Fibroblast of lung (primary cell): ENCODE results near the gene ADAMTS14. TPM values are rescaled to one million over a fixed set of nuclear protein-coding genes. Genes with fewer than 3 reads are reported as not detected.

Source experiments
- DNase-seq, 2 donors: peaks; one replicate each; pipeline versions ENCODE4 v3.0.0 to v3.0.0-alpha.2; 2010; ENCODE audit warnings: low read depth in 2 of 2
- H2AFZ ChIP-seq: 2 replicates; pipeline ENCODE4 v1.5.1; 2012; ENCODE audit warnings: low read length, control low read depth, inconsistent platforms
- H3K27ac ChIP-seq: 2 replicates; pipeline ENCODE4 v1.5.1; 2011; ENCODE audit warnings: low read length, control low read depth; ENCODE audit not compliant: insufficient read depth
- H3K27me3 ChIP-seq: 2 replicates; pipeline ENCODE4 v1.5.1; 2011; ENCODE audit warnings: mild to moderate bottlenecking, low read length; ENCODE audit not compliant: control insufficient read depth, insufficient read depth
- H3K36me3 ChIP-seq: 2 replicates; pipeline ENCODE4 v1.5.1; 2011; ENCODE audit warnings: low read length; ENCODE audit not compliant: control insufficient read depth, insufficient read depth
- H3K4me1 ChIP-seq: 2 replicates; pipeline ENCODE4 v1.5.1; 2011; ENCODE audit warnings: low read length; ENCODE audit not compliant: control insufficient read depth, insufficient read depth; ENCODE audit errors: extremely low read depth
- H3K4me2 ChIP-seq: 2 replicates; pipeline ENCODE4 v1.5.1; 2011; ENCODE audit warnings: low read length, control low read depth; ENCODE audit not compliant: insufficient read depth; ENCODE audit errors: extremely low read depth
- H3K4me3 ChIP-seq, 4 experiments: fragments of 200-600 bp in 1 of 4; sonication (generic) in 1 of 4; replicated peaks in 1 of 4; 2 replicates each; pipeline ENCODE4 v1.5.1; 2011 to 2016; ENCODE audit warnings: low read length in 4 of 4, low read depth in 3 of 4, mild to moderate bottlenecking in 3 of 4, control low read depth in 2 of 4, inconsistent platforms in 1 of 4, mixed read lengths in 1 of 4; ENCODE audit not compliant: insufficient read depth in 1 of 4; ENCODE audit errors: control extremely low read depth in 1 of 4
- H3K79me2 ChIP-seq: 2 replicates; pipeline ENCODE4 v1.5.1; 2012; ENCODE audit warnings: mild to moderate bottlenecking, low read length, inconsistent platforms; ENCODE audit not compliant: control insufficient read depth, insufficient read depth
- H3K9ac ChIP-seq: 2 replicates; pipeline ENCODE4 v1.5.1; 2011; ENCODE audit warnings: mild to moderate bottlenecking, low read length, control low read depth; ENCODE audit not compliant: insufficient read depth
- H3K9me3 ChIP-seq: 2 replicates; pipeline ENCODE4 v1.5.1; 2012; ENCODE audit warnings: low read depth, low read length; ENCODE audit not compliant: control insufficient read depth, insufficient read depth
- H4K20me1 ChIP-seq: 2 replicates; pipeline ENCODE4 v1.5.1; 2011; ENCODE audit warnings: low read length; ENCODE audit not compliant: control insufficient read depth, insufficient read depth; ENCODE audit errors: extremely low read depth
- EZH2 ChIP-seq: IDR thresholded peaks from 2 replicates; pipeline ENCODE4 v1.5.1; 2012; ENCODE audit warnings: low read length, control low read depth, mild to moderate bottlenecking; ENCODE audit errors: missing control alignments
- polyA plus RNA-seq, 2 donors: library from polyadenylated mRNA; depleted of rRNA in 1 of 2; stranded (reverse) in 1 of 2; unstranded in 1 of 2; fragments of >200 nt; gene quantifications; 2 replicates each; pipeline ENCODE4 v1.2.1, GENCODE V29; 2011 to 2012; ENCODE audit warnings: missing spikeins in 1 of 2
- total RNA-seq: library from RNA; depleted of rRNA; stranded (reverse); fragments of >200 nt; gene quantifications from 2 replicates; pipeline ENCODE4 v1.2.1, GENCODE V29; 2014
- TF ChIP-seq, protein P1 (sequence below), 2 donors: IDR thresholded peaks in 1 of 2; conservative IDR thresholded peaks in 1 of 2; 1 replicate in 1 of 2; 2 replicates in 1 of 2; pipeline ENCODE4 v1.5.1; 2011 to 2012; ENCODE audit warnings: low read length in 2 of 2, control low read depth in 1 of 2, inconsistent platforms in 1 of 2, low read depth in 1 of 2, mild to moderate bottlenecking in 1 of 2

The ADAMTS14 gene
- total and polyA plus RNA-seq, 2 donors (not counting 1 experiment from before 2014, with no cell fraction given): 4.1 to 6.2 TPM

- Histone ChIP-seq H3K79me2 (no peaks in the 10 kb centered on the region), H2AFZ (no peak overlapping the region), H3K4me1 (peaks cover 34% of the 10 kb centered on the region), H3K4me2 (peak overlapping the region; percentile 4), H3K9ac (no peak overlapping the region), H3K36me3 (no peaks in the 10 kb centered on the region), H3K27ac (peak overlapping the region; percentile 88), H3K27me3 (no peaks in the 10 kb centered on the region), H3K4me3 (no peak overlapping the region), H4K20me1 (no peaks in the 10 kb centered on the region), H3K9me3 (no peaks in the 10 kb centered on the region)
- TF ChIP-seq, protein P1, sequence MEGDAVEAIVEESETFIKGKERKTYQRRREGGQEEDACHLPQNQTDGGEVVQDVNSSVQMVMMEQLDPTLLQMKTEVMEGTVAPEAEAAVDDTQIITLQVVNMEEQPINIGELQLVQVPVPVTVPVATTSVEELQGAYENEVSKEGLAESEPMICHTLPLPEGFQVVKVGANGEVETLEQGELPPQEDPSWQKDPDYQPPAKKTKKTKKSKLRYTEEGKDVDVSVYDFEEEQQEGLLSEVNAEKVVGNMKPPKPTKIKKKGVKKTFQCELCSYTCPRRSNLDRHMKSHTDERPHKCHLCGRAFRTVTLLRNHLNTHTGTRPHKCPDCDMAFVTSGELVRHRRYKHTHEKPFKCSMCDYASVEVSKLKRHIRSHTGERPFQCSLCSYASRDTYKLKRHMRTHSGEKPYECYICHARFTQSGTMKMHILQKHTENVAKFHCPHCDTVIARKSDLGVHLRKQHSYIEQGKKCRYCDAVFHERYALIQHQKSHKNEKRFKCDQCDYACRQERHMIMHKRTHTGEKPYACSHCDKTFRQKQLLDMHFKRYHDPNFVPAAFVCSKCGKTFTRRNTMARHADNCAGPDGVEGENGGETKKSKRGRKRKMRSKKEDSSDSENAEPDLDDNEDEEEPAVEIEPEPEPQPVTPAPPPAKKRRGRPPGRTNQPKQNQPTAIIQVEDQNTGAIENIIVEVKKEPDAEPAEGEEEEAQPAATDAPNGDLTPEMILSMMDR (conservative IDR thresholded peaks at IDR 0.05 in 1 of 2, IDR thresholded peaks at IDR 0.05 in 1 of 2; ENCODE audit: low read depth in 1 of 2, low read length in 2 of 2): no peak
- no peak for TF ChIP-seq EZH2
- DNase-seq: peak in 1 of 2 donors; percentile 64
Measured at GRCh38 chr10:70657041-70657440, 15.3 kb upstream of the ADAMTS14 start.

DNA sequence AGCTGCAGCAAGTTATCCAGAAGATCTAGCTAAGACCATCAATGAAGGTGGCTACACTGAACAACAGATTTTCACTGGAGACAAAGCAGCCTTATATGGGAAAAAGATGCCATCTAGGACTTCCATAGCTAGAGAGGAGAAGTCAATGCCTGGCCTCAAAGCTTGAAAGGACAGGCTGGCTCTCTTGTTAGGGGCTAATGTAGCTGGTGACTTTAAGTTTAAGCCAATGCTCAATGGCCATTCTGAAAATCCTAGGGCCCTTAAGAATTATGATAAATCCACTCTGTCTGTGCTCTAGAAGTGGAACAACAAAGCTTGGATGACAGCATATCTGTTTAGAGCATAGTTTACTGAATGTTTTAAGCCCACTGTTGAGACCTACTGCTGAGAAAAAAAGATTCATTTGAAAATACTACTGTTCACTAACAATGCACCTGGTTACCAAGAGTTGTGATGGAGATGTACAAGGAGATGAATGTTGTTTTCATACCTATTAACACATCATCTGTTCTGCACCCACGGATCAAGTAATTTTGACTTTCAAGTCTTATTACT is 13.6 kb upstream of the ADAMTS14 start:
- Histone ChIP-seq H3K4me3 (no peak overlapping the region), H3K27ac (no peak overlapping the region), H4K20me1 (no peaks in the 10 kb centered on the region), H3K9ac (no peak overlapping the region), H2AFZ (no peak overlapping the region), H3K79me2 (no peaks in the 10 kb centered on the region), H3K9me3 (no peaks in the 10 kb centered on the region), H3K36me3 (no peaks in the 10 kb centered on the region), H3K4me1 (peaks cover 34% of the 10 kb centered on the region), H3K27me3 (no peaks in the 10 kb centered on the region), H3K4me2 (no peak overlapping the region)
- no peak for DNase-seq
- TF ChIP-seq, protein P1 (conservative IDR thresholded peaks at IDR 0.05 in 1 of 2, IDR thresholded peaks at IDR 0.05 in 1 of 2; ENCODE audit: low read depth in 1 of 2, low read length in 2 of 2): no peak

DNA sequence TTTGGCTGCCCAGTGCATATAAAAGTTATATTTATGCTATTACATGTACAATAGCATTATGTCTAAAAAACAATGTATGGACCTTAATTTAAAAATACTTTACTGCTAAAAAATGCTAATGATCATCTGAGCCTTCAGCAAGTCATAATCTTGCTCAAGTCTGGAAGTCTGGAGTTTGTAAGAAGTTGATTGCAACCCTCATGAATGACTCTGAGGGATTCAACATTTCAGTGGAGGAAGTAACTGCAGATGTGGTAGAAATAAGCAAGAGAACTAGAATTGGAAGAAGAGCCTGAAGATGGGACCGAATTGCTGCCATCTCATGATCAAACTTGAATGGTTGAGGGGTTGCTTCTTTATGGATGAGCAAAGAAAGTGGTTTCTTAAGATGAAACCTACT is 13.0 kb upstream of the ADAMTS14 start:
- DNase-seq: no peak
- no peak overlapping the region for H2AFZ ChIP-seq

More for the DNA sequence above, 13.0 kb upstream of the ADAMTS14 start:
- Histone ChIP-seq H3K27ac (no peak overlapping the region), H3K9me3 (no peaks in the 10 kb centered on the region), H3K4me2 (no peak overlapping the region), H3K79me2 (no peaks in the 10 kb centered on the region), H3K36me3 (no peaks in the 10 kb centered on the region), H3K4me3 (no peak overlapping the region), H3K27me3 (no peaks in the 10 kb centered on the region), H3K4me1 (peaks cover 36% of the 10 kb centered on the region), H3K9ac (no peak overlapping the region), H4K20me1 (no peaks in the 10 kb centered on the region)
- TF ChIP-seq, protein P1 (conservative IDR thresholded peaks at IDR 0.05 in 1 of 2, IDR thresholded peaks at IDR 0.05 in 1 of 2; ENCODE audit: low read depth in 1 of 2, low read length in 2 of 2): no peak
- no peak for TF ChIP-seq EZH2
